Activated CD8-positive, alpha-beta memory T cell treated with anti-CD3 and anti-CD28 coated beads, Interleukin-2, amount 10 ng/mL, durations not matched to agents 7 days and 5 days (primary cell): Measurements from ENCODE around the gene SLC2A3. TPM values are rescaled to one million over a fixed set of nuclear protein-coding genes. Genes with fewer than 3 reads are reported as not detected.
"Not testable (repeated sequence)": the region's sequence is repeated elsewhere in the genome, so short reads cannot be mapped to it uniquely, and the experiment has no call there.

Experiments
- ATAC-seq: fragments of 150-1000 bp; cut with Tn5 transposase; one replicate; pipeline ENCODE4 v1.10.0; 2021; ENCODE audit warnings: moderate library complexity
- CTCF ChIA-PET: fragments of 350-600 bp; sonication (Branson Sonifier 250); formaldehyde crosslinking; loops from one replicate; lab custom pipeline; 2021; ENCODE audit warnings: antibody characterized with exemption; lab: Charles Lee
- DNase-seq: peaks from one replicate; pipeline ENCODE4 v3.0.0-alpha.2; 2020
- H3K27ac Mint-ChIP-seq: one replicate; pipeline ENCODE4 v1.8.0; 2021; ENCODE audit warnings: mild to moderate bottlenecking, mixed read lengths
- H3K27me3 Mint-ChIP-seq: one replicate; pipeline ENCODE4 v1.8.0; 2021; ENCODE audit warnings: mixed read lengths
- H3K36me3 Mint-ChIP-seq: one replicate; pipeline ENCODE4 v1.8.0; 2021; ENCODE audit warnings: mild to moderate bottlenecking, mixed read lengths
- H3K4me1 Mint-ChIP-seq: one replicate; pipeline ENCODE4 v1.8.0; 2021; ENCODE audit warnings: mixed read lengths
- H3K4me3 Mint-ChIP-seq: one replicate; pipeline ENCODE4 v1.8.0; 2021; ENCODE audit warnings: mild to moderate bottlenecking, moderate library complexity, mixed read lengths
- H3K9me3 Mint-ChIP-seq: one replicate; pipeline ENCODE4 v1.8.0; 2022; ENCODE audit warnings: low read depth, mixed read lengths
- total RNA-seq, 2 experiments: library from RNA; stranded (reverse); gene quantifications; one replicate each; pipeline ENCODE4 v1.2.3, GENCODE V29; 2021

SLC2A3 gene
- 100 to 1,000 TPM; 193 to 290 TPM for total RNA-seq

DNA sequence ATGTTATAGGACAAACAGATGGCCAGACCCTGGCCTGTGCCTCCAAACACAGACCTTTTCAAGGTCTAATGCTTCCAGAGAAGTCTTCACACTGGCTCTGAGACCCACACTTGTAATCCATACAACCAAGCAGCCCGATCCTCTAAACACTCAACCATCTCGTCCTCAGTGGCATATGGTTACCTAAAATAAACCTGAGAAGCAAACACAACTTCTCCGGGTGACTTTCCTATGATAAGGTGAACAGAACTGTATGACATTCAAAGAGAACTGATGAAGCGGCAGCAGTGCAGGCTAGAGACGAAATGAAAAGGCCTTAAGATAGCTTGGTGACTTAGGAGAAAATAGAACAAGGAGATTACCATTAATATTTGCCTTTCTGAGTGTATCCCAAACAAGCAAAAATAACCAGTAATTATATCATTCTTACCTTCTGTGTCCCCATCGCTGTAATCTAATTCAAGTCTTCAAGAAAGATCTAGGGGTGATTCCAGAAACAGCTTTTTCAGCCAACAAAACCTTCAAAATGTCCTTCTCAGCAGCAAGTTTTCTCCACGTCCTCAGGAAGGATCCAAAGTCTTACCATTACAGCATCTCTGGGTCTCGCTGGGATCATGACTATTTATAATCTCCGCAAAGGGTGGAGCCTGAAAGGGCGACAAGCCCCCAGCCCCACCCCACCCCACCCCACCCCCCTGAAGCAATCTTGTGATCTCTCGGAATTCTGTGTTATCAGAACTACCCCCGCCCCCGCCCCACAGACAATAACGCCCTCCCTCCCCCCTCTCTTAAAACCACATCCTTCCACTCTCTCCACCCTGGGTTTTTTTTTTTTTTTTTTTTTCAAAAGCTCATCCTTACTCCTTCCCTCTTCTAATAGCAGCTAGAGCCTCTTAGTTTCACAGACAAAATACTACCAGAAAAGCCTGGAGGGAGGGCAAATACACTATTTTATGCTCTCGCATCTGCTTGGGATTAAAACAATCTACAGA, at the start of gene SLC2A3:
Gene SLC2A3, minus strand, starts transcription at position 598 of the 992 bp plus-strand sequence. Its CDS starts 153 bp downstream, at position 445.
- Mint-ChIP-seq H3K4me3 (no peak within 1 kb of the TSS), H3K9me3 (no peaks in the 10 kb centered on the region), H3K4me1 (peaks cover 20% of the 10 kb centered on the region), H3K27me3 (no peaks in the 10 kb centered on the region), H3K36me3 (peaks cover 8% of the 10 kb centered on the region), H3K27ac (no peak within 1 kb of the TSS)
- CTCF ChIA-PET = interaction anchor here (1.1 to 10.1 kb wide), 4 partner anchors 17 to 58 kb away, joined by 3 to 353 read pairs (median 42); no protein-coding TSS in a partner anchor
- DNase-seq (peak; percentile 89), ATAC-seq (peak; percentile 67)

DNA sequence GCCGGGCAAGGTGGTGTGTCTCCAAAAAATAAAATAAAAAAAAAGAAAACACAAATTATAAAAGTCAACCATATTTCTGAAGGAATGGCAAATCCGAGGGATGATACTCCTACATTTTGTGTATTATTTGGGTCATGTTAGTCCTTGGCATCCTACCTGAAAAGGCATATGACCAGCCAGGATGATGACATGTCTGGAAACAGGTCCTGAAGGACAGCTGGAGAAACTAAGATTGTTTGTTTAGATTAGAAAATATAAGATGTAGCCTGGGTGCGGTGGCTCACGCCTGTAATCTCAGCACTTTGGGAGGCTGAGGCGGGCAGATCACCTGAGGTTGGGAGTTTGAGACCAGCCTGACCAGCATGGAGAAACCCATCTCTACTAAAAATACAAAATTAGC, 48.9 kb upstream of the SLC2A3 start:
- DNase-seq (no peak), ATAC-seq (no peak)

DNA sequence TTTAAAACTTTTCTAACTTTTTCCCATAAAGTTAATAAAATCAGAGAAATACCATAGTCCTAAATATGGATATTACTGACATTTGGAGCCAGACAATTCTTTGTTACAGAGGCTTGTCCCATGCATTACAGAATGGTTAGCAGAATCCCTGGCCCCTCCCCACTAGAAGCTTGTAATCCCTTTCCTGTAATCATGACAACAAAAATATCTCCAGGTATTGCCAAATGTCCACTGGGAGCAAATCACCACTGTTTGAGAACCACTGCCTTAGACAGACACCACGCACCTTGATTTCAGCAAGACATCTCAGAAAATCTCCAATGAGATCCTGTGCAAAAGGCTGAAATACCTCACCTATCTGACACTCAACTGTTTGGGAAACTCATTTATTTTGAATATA, 47.5 kb upstream of the SLC2A3 start:
- H3K4me1 Mint-ChIP-seq, H3K4me3 Mint-ChIP-seq, ATAC-seq, H3K27ac Mint-ChIP-seq, H3K36me3 Mint-ChIP-seq, DNase-seq, H3K9me3 Mint-ChIP-seq, H3K27me3 Mint-ChIP-seq, CTCF ChIA-PET: not testable (repeated sequence)

More for the DNA sequence above, 48.9 kb upstream of the SLC2A3 start:
- Mint-ChIP-seq H3K27me3 (no peaks in the 10 kb centered on the region), H3K4me3 (no peak overlapping the region), H3K36me3 (no peaks in the 10 kb centered on the region), H3K27ac (no peak overlapping the region), H3K9me3 (no peaks in the 10 kb centered on the region), H3K4me1 (peaks cover 19% of the 10 kb centered on the region)
- CTCF ChIA-PET = interaction anchor here (1.3 kb wide), 1 partner anchor 51 kb away, joined by 5 read pairs; no protein-coding TSS in a partner anchor

GRCh38 chr12:7983019-7983418, 47.0 kb upstream of the SLC2A3 start:
- H3K27ac Mint-ChIP-seq, ATAC-seq, DNase-seq, H3K4me3 Mint-ChIP-seq, H3K9me3 Mint-ChIP-seq, CTCF ChIA-PET, H3K4me1 Mint-ChIP-seq, H3K27me3 Mint-ChIP-seq, H3K36me3 Mint-ChIP-seq: not testable (repeated sequence)

GRCh38 chr12:7982332-7982735, 46.3 kb upstream of the SLC2A3 start:
- H3K27ac Mint-ChIP-seq, ATAC-seq, H3K4me1 Mint-ChIP-seq, H3K9me3 Mint-ChIP-seq, H3K4me3 Mint-ChIP-seq, DNase-seq, H3K36me3 Mint-ChIP-seq, H3K27me3 Mint-ChIP-seq: not testable (repeated sequence)
- CTCF ChIA-PET = interaction anchor here (0.8 kb wide), 1 partner anchor 11 kb away, joined by 3 read pairs; no protein-coding TSS in a partner anchor

DNA sequence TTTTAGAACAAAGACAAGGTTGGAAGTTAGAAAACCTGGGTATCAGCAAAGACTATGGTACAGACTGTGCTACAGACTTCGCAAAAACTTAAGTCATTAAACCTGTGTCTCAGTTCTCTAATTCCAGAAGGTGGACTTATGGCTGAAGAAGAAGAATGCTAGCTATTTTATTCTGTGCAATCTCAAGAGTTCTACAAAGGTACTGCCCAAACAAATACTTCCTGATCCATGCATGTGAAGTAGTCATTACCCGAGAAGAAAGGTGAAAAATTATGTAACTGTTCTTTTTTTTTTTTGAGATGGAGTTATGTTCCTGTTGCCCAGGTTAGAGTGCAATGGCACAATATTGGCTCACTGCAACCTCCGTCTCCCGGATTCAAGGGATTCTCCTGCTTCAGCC, 45.5 kb upstream of the SLC2A3 start:
- CTCF ChIA-PET = no interaction called here
- Mint-ChIP-seq H3K4me3 (no peak overlapping the region), H3K4me1 (peaks cover 3% of the 10 kb centered on the region), H3K27ac (no peak overlapping the region), H3K27me3 (no peaks in the 10 kb centered on the region), H3K36me3 (no peaks in the 10 kb centered on the region), H3K9me3 (no peaks in the 10 kb centered on the region)
- no peak for DNase-seq
- ATAC-seq = no peak

- peaks cover 11% of the 10 kb centered on the region for H3K4me1 Mint-ChIP-seq
- H3K9me3 Mint-ChIP-seq, ATAC-seq, H3K27ac Mint-ChIP-seq, H3K27me3 Mint-ChIP-seq, DNase-seq, H3K4me3 Mint-ChIP-seq, H3K36me3 Mint-ChIP-seq, CTCF ChIA-PET: not testable (repeated sequence)
Observed at GRCh38 chr12:7977351-7978124, 41.6 kb upstream of the SLC2A3 start.

- Mint-ChIP-seq H3K4me1 (peaks cover 29% of the 10 kb centered on the region), H3K4me3 (peak overlapping the region; percentile 45), H3K9me3 (no peaks in the 10 kb centered on the region), H3K36me3 (peaks cover 8% of the 10 kb centered on the region), H3K27ac (peak overlapping the region; percentile 93), H3K27me3 (no peaks in the 10 kb centered on the region)
- CTCF ChIA-PET = interaction anchor here (0.9 to 1.7 kb wide), 6 partner anchors 9 to 40 kb away, joined by 3 to 6 read pairs (median 4); no protein-coding TSS in a partner anchor
- ATAC-seq = no peak
- no peak for DNase-seq
Observed at GRCh38 chr12:7973457-7973825, 37.5 kb upstream of the SLC2A3 start.

DNA sequence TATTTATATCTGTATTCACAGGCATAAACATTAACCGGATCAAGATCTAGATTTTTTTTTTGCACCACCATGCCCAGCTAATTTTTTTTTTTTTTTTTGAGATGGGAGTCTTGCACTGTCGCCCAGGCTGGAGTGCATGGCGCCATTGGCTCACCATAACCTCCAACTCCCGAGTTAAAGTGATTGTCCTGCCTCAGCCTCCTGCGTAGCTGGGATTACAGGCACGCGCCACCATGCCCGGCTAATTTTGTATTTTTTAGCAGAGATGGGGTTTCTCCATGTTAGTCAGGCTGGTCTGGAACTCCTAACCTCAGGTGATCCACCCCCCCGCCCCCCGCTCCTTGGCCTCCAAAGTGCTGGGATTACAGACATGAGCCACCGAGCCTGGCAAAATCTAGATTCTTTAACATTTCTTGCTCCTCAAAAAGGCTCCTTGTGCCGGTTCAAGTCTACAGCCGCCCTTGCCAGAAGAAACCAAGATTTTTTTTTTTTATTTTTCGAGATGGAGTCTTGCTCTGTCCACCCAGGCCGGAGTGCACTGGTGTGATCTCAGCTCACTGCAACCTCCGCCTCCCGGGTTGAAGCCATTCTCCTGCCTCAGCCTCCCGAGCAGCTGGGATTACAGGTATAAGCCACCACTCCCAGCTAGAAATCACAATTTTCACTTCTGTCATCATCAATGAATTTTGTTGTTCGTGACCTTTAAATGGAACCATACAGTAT, 36.9 kb upstream of the SLC2A3 start:
- ATAC-seq (no peak), DNase-seq (no peak)
- peaks cover 10% of the 10 kb centered on the region for H3K36me3 Mint-ChIP-seq
- no peaks in the 10 kb centered on the region for H3K27me3 Mint-ChIP-seq
- CTCF ChIA-PET = interaction anchor here (0.9 to 2.8 kb wide), 6 partner anchors 8 to 40 kb away, joined by 3 to 18 read pairs (median 5); no protein-coding TSS in a partner anchor
- no peaks in the 10 kb centered on the region for H3K9me3 Mint-ChIP-seq
- H3K27ac Mint-ChIP-seq = peak overlapping the region; percentile 93
- H3K4me1 Mint-ChIP-seq = peaks cover 33% of the 10 kb centered on the region
- H3K4me3 Mint-ChIP-seq = peak overlapping the region; percentile 71

GRCh38 chr12:7972269-7972668, 36.3 kb upstream of the SLC2A3 start:
- H3K36me3 Mint-ChIP-seq = peaks cover 10% of the 10 kb centered on the region
- H3K27me3 Mint-ChIP-seq, DNase-seq, ATAC-seq, H3K9me3 Mint-ChIP-seq: not testable (repeated sequence)
- H3K4me1 Mint-ChIP-seq = peaks cover 35% of the 10 kb centered on the region
- CTCF ChIA-PET = interaction anchor here (1.2 to 2.8 kb wide), 5 partner anchors 11 to 39 kb away, joined by 4 to 18 read pairs (median 6); no protein-coding TSS in a partner anchor
- H3K27ac Mint-ChIP-seq = peak overlapping the region; percentile 93
- peak overlapping the region; percentile 71 for H3K4me3 Mint-ChIP-seq

- Mint-ChIP-seq H3K4me3 (peak overlapping the region; percentile 78), H3K4me1 (peaks cover 36% of the 10 kb centered on the region), H3K27ac (peak overlapping the region; percentile 94), H3K36me3 (peaks cover 13% of the 10 kb centered on the region)
- not testable (repeated sequence) for ATAC-seq, DNase-seq, H3K9me3 Mint-ChIP-seq, H3K27me3 Mint-ChIP-seq
- CTCF ChIA-PET = interaction anchor here (1.6 to 14.8 kb wide), 4 partner anchors 11 to 36 kb away, joined by 10 to 353 read pairs (median 23); partner anchors contain the start of gene SLC2A3
Observed at GRCh38 chr12:7971765-7972164, 35.8 kb upstream of the SLC2A3 start.

GRCh38 chr12:7970475-7971252, 34.7 kb upstream of the SLC2A3 start:
- ATAC-seq (peak; percentile 94), DNase-seq (peak; percentile 93)
- Mint-ChIP-seq H3K4me1 (peaks cover 38% of the 10 kb centered on the region), H3K9me3 (no peaks in the 10 kb centered on the region), H3K27ac (peak overlapping the region; percentile 94), H3K36me3 (peaks cover 14% of the 10 kb centered on the region), H3K27me3 (no peaks in the 10 kb centered on the region), H3K4me3 (peak overlapping the region; percentile 78)
- CTCF ChIA-PET = interaction anchor here (0.8 to 14.8 kb wide), 7 partner anchors 10 to 1358 kb away, joined by 3 to 353 read pairs (median 10); partner anchors contain the start of gene SLC2A3
